HG02610 (cell line): ENCODE data around the gene CD226.
"Not testable (repeated sequence)": the region's sequence is repeated elsewhere in the genome, so short reads cannot be mapped to it uniquely, and the experiment has no call there.

ENCODE experiments used
- ATAC-seq: cut with Tn5 transposase; IDR thresholded peaks from one replicate; pipeline ENCODE4 v1.9.1; 2021; ENCODE audit warnings: mild to moderate bottlenecking, moderate library complexity; ENCODE audit not compliant: unreplicated experiment

CD226 gene

DNA sequence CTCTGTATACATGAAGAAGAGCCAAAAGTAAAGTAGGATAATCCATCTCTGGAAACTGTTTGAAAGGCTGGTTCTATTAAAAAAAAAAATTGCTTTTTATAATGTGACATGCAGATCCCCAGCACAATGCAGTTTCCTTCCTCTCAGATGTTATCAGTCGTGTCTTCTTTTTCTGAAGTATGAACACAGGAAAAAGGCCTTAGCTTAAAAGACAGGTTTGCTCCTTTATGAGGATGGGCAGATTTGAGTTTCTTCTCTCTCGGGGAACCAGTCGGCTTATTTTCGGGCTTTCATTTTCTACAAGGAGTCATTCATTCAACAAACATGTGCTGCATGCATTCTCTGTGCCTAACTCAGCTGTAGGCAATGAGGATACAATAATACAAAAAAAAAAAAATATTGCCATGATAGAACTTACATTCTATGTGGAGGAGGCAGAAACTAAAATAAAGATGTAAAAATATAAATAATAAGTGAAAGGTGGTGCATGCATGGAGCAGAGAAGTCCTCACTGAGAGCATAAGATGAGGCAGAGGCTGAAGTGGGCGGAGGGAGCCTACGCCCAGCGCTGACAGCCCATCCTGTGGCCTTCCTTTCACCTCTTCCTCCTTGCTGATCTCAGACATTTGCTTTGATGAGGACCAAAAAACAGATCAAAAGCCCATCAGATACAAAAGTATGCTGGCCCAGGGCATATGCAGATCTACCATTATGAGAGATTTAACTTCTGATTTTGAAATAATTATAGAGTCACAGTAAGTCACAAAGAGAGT, at the start of gene CD226:
Gene CD226 (minus strand): TSS at position 513 of the 773 bp plus-strand sequence. CDS start 467 bp downstream, at position 46.
- peak; percentile 36 for ATAC-seq

DNA sequence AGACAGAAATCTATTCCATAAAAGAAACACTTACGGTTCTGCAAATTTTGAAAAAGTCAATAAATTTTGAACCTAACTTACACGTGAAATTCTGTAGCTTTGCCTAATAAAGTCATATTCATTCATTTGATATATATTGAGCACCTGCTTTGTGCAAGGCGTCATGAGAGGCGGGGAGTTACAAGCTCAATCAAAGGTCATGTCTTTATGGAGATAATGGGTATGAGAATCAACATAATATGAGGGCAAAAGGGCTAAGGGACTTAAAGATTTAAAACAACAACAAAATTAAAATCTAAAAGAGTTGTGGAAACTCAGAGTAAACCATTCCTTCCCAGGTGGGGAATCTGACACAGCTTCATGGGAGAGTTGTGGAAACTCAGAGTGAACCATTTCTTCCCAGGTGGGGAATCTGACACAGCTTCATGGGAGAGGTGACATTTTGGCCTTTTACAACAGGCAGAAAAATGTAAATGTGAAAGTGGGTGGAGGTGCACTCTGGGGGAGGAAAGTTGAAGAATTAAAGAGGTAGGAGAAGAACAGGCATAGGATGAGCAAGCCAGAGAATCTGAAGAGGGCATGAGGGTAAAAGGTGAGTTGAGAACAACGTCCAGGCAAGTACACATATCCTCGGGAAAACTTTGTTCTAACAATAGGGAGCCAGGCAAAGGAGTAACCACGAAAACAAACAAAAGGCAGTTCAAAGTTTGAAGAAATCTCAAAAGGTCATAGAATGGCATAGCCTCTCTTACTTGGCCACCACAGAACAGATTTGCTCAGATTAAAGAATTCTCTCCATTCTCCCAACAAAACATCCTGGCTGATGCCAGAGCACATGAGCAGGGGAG, 49.5 kb upstream of the CD226 start:
- ATAC-seq: no peak

DNA sequence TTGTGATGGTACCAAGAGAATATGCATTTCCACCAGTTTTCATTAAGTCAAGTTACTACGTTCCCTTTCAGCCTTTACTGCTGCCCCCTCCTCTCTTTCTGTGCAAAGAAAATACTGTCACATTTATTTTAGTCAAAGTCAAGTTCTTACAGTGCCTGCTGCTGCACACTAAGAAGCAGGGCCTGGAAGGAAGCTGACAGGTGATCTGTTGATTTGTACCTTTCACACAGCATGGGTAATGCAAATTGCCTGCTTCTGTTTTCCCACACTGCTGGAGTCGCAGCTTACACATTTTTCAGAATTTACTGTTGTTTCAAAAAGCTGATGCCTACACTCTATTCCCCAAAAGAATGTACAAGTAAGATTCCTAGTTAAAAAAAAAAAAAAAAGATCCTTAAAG, 48.7 kb upstream of the CD226 start:
- no peak for ATAC-seq

DNA sequence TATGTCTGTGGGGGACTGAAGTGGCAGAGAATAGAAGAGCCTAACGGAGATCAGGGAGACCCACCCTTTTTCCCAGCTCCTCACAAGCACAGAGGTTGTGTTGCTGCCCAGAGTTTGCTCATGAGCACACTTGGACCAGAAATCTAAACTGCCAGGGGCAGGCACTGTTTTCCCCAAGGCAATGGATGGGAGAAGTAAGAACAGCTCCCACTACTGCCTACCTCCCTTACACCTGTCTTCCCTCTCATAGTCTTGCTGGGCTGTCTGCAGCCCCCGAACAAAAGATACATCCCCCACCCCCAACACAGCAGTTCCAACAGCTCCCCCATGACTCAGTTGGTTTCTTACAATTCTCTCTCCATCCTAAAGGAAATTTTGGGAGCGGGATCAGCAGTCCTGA, 48.1 kb upstream of the CD226 start:
- no peak for ATAC-seq

- no peak for ATAC-seq
These were observed 45.1 kb upstream of the CD226 start for GRCh38 chr18:69992776-69993175.

- no peak for ATAC-seq
These were observed 40.2 kb upstream of the CD226 start for GRCh38 chr18:69987870-69988269.

DNA sequence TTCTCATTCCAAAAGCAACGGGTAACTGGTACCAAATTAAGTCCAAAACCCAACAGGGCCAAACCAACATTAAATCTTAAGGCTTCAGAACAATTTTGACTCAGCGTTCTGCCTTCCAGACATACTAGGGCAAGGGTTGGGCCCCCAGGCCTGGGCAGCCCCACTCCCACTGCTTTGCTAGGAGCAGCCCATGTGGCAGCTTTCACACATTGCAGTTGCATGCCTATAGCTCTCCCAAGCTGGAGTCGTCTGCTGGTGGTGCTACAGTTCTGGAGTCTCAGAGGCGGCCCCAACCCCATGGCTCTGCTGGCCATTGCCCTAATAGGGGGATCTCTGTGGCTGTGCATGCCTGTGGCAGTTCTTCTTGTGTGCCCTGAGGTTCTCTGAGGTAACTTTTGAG, 37.6 kb upstream of the CD226 start:
- ATAC-seq: no peak

GRCh38 chr18:69982417-69982816, 34.7 kb upstream of the CD226 start:
- ATAC-seq: no peak

GRCh38 chr18:69981948-69982347, 34.3 kb upstream of the CD226 start:
- peak; percentile 50 for ATAC-seq

DNA sequence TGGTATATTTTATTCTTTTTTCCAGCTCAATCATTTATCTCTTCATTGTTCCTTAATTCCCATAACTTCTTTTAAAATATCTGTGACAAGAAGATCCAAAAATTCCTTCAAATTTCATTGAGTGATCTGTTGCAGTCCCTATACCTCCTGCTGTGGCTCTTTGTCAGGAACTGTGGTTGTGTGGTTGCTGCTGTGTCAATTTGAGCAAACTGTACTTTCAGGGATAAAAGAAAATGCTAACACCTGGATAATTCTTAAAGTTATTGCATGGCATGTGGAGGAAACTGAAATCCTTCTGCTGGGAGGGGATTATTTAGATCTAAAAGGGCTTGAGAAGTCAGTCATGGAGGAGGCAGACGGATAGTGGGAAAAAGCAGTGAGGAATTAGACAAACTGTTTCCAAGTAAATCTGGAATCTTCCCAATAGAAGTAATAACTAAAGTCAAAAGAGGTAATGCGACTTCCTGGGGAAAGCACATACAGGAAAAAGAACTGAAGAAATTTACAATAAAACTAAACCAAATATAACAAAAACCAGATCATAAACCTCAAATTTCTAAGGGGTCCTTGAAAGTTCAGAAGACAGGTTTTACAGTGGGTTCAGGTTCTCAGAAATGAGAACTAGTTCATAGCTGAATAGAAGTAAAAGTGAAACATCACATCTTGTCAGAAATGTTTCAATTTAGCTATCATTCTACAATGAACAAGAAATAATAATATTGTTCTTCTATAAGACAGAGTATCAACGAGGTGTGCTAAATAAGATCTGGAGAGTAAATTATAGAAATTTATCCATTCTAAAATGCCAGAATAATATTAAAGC, 33.5 kb upstream of the CD226 start:
- no peak for ATAC-seq

GRCh38 chr18:69980509-69980908, 32.8 kb upstream of the CD226 start:
- no peak for ATAC-seq

GRCh38 chr18:69978732-69979715, 31.4 kb upstream of the CD226 start:
- peak; percentile 86 for ATAC-seq

GRCh38 chr18:69975294-69975693, 27.6 kb upstream of the CD226 start:
- ATAC-seq: not testable (repeated sequence)

DNA sequence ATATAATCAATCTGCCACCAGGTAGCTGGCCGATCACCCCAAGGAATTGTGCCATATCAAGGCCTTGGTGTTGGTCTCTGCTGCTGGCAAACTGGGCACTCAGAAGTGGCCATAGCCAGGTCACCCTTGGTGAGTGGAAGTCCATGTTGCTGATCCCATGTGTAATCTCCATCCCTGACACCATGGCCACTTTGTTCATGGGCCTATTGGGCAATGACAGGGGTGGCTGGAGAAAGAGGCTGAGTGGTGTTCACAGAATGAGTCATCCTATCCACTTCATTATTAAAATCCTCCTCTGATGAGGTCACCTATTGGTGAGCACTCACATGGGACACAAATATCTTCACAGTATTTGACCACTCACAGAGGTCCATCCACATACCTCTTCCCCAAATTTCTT, 26.7 kb upstream of the CD226 start:
- ATAC-seq: no peak

DNA sequence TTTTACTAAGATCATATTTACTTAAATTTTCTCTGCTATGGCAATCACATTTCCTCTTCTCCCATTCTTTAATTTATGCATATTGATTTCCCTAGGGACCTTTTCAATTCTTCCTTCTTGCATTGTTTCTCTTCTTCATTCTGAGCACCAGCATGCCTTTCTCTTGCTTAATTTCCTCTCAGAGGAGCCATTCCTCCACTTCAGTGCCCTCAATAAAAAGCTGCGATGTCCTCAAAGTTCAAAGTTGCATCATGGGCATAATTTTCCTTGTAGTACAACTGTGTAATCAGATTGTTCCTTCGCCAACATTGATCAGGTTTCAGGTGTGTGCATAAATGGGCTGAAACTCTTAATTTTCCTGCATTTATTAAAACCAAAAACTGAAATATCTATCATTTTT, 21.8 kb upstream of the CD226 start:
- ATAC-seq: no peak

DNA sequence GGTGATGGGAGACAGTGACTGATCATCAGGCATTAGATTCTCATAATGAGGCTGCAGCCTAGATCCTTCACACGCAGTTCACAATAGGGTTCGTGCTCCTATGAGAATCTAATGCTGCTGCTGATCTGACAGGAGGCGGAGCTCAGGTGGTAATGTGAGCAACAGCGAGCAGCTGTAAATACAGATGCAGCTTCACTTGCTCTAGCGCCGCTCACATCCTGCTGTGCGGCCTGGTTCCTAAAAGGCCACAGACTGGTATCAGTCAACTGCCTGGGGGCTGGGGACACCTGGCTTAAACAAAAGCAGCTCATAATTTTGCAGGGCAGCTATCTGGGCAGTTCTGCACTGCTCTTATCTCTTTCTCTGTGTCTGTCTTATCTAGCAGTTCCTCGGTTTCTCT, 20.4 kb upstream of the CD226 start:
- ATAC-seq: peak; percentile 95

- ATAC-seq: no peak
These were observed 15.5 kb upstream of the CD226 start for GRCh38 chr18:69963196-69963595.

- no peak for ATAC-seq
These were observed 14.0 kb upstream of the CD226 start for GRCh38 chr18:69961718-69962117.

GRCh38 chr18:69958422-69958821, 10.7 kb upstream of the CD226 start:
- peak; percentile 83 for ATAC-seq

- ATAC-seq: no peak
These were observed 10.1 kb upstream of the CD226 start for GRCh38 chr18:69957747-69958146.
